ENCODE results near the gene TMIGD1. TPM values are rescaled to one million over a fixed set of nuclear protein-coding genes. Genes with fewer than 3 reads are reported as not detected.

The TMIGD1 gene
- total and polyA plus RNA-seq, 2 of the 13 experiments (the other 11 are each of a cell fraction or from before 2014, with no cell fraction given) = not detected

- TF ChIP-seq ZNF788 (CRISPR knock-in tag; IDR thresholded peaks at IDR 0.05; ENCODE audit: borderline replicate concordance) (peak; percentile 48; the same call in 1 of the 2 replicates), BRD4 (CRISPR knock-in tag; IDR thresholded peaks at IDR 0.05) (0 out of 2 replicates have a peak, but pooled peaks have one; percentile 52), ATRX (CRISPR knock-in tag; IDR thresholded peaks at IDR 0.05; ENCODE audit: borderline replicate concordance) (no peak), KDM1A (CRISPR knock-in tag; IDR thresholded peaks at IDR 0.05) (no peak), RAD21 (CRISPR knock-in tag; IDR thresholded peaks at IDR 0.05) (peak; percentile 84), CBFB (CRISPR knock-in tag; IDR thresholded peaks at IDR 0.05) (no peak), SYNCRIP (IDR thresholded peaks at IDR 0.05; ENCODE audit: insufficient read depth, low read depth, low read length) (no peak), PHF21A (CRISPR knock-in tag; IDR thresholded peaks at IDR 0.05) (peak; percentile 82; the same call in 1 of the 2 replicates), ZFP37 (CRISPR knock-in tag; IDR thresholded peaks at IDR 0.05; ENCODE audit: borderline replicate concordance) (no peak), SMAD3 (CRISPR knock-in tag; IDR thresholded peaks at IDR 0.05) (peak; percentile 73; the same call in 1 of the 2 replicates), ETV6 (CRISPR knock-in tag; conservative IDR thresholded peaks at IDR 0.05) (no peak), PAX8 (CRISPR knock-in tag; IDR thresholded peaks at IDR 0.05; ENCODE audit: borderline replicate concordance) (no peak), ZNF3 (CRISPR knock-in tag; IDR thresholded peaks at IDR 0.05) (no peak)
- TF ChIP-seq, protein P1, sequence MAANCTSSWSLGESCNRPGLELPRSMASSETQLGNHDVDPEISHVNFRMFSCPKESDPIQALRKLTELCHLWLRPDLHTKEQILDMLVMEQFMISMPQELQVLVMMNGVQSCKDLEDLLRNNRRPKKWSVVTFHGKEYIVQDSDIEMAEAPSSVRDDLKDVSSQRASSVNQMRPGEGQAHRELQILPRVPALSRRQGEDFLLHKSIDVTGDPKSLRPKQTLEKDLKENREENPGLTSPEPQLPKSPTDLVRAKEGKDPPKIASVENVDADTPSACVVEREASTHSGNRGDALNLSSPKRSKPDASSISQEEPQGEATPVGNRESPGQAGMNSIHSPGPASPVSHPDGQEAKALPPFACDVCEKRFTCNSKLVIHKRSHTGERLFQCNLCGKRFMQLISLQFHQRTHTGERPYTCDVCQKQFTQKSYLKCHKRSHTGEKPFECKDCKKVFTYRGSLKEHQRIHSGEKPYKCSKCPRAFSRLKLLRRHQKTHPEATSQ (CRISPR knock-in tag; IDR thresholded peaks at IDR 0.05; ENCODE audit: borderline replicate concordance) = no peak
- TF ChIP-seq, protein P2, sequence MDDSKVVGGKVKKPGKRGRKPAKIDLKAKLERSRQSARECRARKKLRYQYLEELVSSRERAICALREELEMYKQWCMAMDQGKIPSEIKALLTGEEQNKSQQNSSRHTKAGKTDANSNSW (CRISPR knock-in tag; IDR thresholded peaks at IDR 0.05; ENCODE audit: borderline replicate concordance) = no peak
- TF ChIP-seq, protein P3, sequence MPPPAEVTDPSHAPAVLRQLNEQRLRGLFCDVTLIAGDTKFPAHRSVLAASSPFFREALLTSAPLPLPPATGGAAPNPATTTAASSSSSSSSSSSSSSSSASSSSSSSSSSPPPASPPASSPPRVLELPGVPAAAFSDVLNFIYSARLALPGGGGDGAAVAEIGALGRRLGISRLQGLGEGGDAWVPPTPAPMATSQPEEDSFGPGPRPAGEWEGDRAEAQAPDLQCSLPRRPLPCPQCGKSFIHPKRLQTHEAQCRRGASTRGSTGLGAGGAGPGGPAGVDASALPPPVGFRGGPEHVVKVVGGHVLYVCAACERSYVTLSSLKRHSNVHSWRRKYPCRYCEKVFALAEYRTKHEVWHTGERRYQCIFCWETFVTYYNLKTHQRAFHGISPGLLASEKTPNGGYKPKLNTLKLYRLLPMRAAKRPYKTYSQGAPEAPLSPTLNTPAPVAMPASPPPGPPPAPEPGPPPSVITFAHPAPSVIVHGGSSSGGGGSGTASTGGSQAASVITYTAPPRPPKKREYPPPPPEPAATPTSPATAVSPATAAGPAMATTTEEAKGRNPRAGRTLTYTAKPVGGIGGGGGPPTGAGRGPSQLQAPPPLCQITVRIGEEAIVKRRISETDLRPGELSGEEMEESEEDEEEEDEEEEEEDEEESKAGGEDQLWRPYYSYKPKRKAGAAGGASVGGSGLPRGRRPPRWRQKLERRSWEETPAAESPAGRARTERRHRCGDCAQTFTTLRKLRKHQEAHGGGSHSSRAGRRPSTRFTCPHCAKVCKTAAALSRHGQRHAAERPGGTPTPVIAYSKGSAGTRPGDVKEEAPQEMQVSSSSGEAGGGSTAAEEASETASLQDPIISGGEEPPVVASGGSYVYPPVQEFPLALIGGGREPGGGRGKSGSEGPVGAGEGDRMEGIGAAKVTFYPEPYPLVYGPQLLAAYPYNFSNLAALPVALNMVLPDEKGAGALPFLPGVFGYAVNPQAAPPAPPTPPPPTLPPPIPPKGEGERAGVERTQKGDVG (CRISPR knock-in tag; IDR thresholded peaks at IDR 0.05; ENCODE audit: borderline replicate concordance) = no peak
- TF ChIP-seq, protein P4, sequence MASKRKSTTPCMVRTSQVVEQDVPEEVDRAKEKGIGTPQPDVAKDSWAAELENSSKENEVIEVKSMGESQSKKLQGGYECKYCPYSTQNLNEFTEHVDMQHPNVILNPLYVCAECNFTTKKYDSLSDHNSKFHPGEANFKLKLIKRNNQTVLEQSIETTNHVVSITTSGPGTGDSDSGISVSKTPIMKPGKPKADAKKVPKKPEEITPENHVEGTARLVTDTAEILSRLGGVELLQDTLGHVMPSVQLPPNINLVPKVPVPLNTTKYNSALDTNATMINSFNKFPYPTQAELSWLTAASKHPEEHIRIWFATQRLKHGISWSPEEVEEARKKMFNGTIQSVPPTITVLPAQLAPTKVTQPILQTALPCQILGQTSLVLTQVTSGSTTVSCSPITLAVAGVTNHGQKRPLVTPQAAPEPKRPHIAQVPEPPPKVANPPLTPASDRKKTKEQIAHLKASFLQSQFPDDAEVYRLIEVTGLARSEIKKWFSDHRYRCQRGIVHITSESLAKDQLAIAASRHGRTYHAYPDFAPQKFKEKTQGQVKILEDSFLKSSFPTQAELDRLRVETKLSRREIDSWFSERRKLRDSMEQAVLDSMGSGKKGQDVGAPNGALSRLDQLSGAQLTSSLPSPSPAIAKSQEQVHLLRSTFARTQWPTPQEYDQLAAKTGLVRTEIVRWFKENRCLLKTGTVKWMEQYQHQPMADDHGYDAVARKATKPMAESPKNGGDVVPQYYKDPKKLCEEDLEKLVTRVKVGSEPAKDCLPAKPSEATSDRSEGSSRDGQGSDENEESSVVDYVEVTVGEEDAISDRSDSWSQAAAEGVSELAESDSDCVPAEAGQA (IDR thresholded peaks at IDR 0.05; ENCODE audit: low read depth) = no peak
- TF ChIP-seq, protein P4 (CRISPR knock-in tag; IDR thresholded peaks at IDR 0.05; ENCODE audit: borderline replicate concordance) = no peak
- TF ChIP-seq, protein P5, sequence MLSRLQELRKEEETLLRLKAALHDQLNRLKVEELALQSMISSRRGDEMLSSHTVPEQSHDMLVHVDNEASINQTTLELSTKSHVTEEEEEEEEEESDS (CRISPR knock-in tag; IDR thresholded peaks at IDR 0.05; ENCODE audit: borderline replicate concordance) = no peak
Observed at GRCh38 chr17:30336369-30337171, 2.7 kb upstream of the TMIGD1 start (continued).
